Heart left ventricle (tissue), 13 donors: ENCODE data around the gene ASB12.

Experiments
- POLR2A ChIP-seq, 2 donors: fragments of 450-650 bp; IDR thresholded peaks; one replicate each; pipeline ENCODE4 v1.6.1; 2017; ENCODE audit warnings: antibody characterized with exemption in 2 of 2, mild to moderate bottlenecking in 2 of 2, moderate library complexity in 2 of 2
- TF ChIP-seq, protein P1 (sequence below), 12 donors: fragments of 200-600 bp; sonication (generic) in 4 of 12; IDR thresholded peaks; one replicate each; pipeline versions ENCODE4 v1.5.0 to v1.8.0; 2018 to 2022; ENCODE audit warnings: antibody characterized with exemption in 12 of 12, mild to moderate bottlenecking in 5 of 12
- donor health status: ischemic (EF 13 %, LVEDD 7.1; RV severe dilation, severe dysfunction).
- donor health status: DM: no; HTN: yes; CAD: no.
- donor health status: DM: no; HTN: no; CAD: no.
- donor health status: ischemic (EF 25% LVEDD 6.9; RV normal size, moderate dysfunction).
- donor health status: ischemic (EF 25% LVEDD 5.7; RV mildly dilated, moderate dysfunction).
- donor health status: ischemic (EF 35%, LVEDD 5.7; RV mildly dilated, moderate dysfunction).
- donor health status: nonischemic (EF 11% LVEDD 7.7; RV severe dilation, severe dysfunction).
- donor health status: DM: yes; HTN: yes; CAD: no.
- donor health status: PGD.
- donor health status: ischemic (EF 29% LVEDD 5.4; RV normal size, mild dysfunction).
- donor health status: nonischemic (EF 23%, LVEDD 6.1; RV moderate dilation, normal function).

DNA sequence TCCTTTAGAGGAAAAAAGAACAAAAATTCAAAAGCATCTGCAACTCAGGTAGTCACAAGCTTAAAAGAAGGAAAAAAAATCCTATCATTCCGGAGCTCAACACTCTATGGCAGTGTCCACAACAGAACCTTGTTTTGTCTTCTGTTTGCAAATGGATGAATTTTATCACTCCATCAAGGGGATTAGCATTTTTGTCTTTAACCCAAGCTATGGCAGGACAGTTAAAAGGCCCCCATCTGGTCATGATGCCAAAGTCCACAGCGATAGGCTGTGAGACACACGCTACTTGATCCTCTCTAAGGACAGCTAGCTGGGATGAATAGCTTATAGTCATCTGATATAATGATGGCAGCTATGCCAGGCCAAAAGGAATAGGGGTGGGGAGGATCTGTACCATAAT, 41.5 kb downstream of the ASB12 start:
- TF ChIP-seq, protein P1, sequence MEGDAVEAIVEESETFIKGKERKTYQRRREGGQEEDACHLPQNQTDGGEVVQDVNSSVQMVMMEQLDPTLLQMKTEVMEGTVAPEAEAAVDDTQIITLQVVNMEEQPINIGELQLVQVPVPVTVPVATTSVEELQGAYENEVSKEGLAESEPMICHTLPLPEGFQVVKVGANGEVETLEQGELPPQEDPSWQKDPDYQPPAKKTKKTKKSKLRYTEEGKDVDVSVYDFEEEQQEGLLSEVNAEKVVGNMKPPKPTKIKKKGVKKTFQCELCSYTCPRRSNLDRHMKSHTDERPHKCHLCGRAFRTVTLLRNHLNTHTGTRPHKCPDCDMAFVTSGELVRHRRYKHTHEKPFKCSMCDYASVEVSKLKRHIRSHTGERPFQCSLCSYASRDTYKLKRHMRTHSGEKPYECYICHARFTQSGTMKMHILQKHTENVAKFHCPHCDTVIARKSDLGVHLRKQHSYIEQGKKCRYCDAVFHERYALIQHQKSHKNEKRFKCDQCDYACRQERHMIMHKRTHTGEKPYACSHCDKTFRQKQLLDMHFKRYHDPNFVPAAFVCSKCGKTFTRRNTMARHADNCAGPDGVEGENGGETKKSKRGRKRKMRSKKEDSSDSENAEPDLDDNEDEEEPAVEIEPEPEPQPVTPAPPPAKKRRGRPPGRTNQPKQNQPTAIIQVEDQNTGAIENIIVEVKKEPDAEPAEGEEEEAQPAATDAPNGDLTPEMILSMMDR (IDR thresholded peaks at IDR 0.05): no peak
- TF ChIP-seq POLR2A (IDR thresholded peaks at IDR 0.05): no peak
